Stimulated activated naive CD4-positive, alpha-beta T cell treated with Interleukin-2 at 50 U/mL for 16 hours (primary cell): ENCODE measurements around the gene CKB.
"Not testable (repeated sequence)": the region's sequence is repeated elsewhere in the genome, so short reads cannot be mapped to it uniquely, and the experiment has no call there.

Source experiments
- DNase-seq: peaks from one replicate; lab custom pipeline; 2025; lab: John Stamatoyannopoulos, UW

The CKB gene

DNA sequence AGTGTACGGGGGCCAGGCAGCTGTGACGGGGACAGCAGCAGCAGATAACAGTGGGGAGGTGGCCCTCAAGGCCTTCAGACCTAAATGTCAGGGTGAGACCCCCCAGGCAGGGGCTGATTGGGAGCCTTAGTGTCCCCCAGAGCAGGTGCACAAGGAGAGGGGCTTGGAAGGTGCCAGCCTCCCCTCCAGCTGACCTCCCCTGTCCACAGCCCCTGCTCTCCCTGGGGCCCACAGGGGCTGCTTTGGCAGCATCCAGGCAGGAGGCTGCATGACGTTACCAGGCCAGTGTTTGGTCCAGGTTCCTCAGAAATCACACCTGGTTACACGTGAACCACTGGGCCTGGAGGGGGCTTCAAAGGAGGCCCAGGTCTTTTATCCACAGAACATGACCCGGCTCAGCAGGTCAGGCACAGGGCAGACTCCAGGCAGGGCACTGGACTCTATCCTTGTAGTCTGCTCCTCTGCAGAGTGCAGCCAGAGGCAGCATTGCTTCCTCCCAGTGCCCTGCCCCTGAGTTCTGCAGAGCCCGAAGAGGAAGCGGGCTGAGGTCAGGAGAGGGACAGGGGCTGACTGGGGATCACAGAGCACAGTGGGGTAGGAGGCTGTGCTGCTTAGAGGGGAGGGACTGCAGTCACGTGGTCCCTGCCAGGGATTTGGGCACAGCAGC is 3.8 kb upstream of the CKB start:
- DNase-seq = no peak

DNA sequence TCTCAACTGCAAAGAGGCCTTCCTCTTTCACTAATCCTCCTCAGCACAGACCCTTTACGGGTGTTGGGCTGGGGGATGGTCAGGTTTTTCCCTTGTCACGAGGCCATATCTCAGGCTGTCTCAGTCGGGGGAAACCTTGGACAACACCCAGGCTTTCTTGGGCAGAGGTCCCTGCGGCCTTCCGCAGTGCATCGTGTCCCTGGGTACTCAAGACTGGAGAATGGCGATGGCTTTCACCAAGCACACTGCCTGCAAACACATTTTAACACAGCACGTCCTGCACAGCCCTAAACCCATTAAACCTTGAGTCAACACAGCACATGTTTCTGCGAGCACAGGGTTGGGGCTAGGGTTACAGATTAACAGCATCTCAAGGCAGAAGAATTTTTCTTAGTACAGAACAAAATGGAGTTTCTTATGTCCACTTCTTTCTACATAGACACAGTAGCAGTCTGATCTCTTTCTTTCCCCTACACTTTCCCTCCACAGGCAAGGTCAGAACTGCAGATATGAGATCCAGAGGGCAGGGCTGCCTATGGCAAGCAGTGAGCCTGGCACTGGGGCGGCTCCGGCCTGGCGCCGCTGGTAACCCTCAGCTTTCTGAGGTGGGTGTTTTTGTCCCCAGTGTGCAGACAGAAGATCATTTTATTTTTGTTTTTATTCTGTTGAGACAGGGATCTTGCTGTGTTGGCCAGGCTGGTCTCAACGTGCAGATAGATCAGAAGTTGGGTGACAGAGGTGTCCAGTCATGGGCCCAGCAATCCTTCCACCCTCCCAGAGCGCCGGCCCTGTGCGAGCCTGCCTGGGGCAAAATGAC is 3.0 kb upstream of the CKB start:
- not testable (repeated sequence) for DNase-seq

DNA sequence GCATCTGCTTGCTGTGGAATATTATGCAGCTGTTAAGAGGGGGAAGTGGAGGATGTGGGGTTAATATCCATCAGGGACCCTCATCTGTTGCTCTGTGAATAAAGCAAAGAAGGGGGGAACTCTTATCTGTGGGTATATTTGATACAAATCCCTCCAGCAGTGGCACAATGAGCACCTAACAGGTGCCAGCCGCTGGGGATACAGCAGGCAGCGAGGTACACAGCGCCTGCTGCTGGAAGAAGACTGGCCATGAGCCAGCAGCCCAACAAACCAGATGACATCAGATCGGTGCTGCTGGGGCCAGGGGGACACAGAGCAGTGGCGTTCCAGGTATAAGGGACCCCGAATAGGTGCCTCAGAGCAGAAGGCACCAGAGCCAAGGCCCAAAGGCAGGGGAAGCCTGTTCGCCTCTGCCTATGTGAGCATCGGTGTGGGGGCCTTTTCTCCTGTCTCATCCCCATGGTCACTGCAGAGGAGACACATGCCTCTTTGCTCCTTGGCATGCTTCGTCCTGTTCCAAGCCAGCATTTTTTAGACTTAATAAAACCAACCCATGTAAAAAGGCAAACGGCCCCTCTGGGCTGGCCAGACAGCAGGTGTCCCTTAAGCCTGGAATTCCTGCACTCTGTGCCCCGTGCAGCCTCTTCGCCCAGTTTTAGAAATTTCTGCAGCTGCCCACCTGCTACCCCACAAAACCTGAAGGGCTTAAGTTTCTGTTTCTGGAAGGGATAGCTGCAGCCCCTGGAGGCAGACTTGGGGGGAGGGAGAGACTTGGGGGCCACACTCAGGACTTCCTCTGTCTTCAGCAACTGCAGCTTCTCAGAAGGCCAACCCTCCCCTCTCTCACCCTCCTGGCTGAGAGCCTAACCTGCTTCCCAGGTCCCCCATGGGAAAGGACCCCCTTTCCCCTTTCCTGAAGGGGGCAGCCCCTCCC is 1.6 kb upstream of the CKB start:
- DNase-seq = no peak

DNA sequence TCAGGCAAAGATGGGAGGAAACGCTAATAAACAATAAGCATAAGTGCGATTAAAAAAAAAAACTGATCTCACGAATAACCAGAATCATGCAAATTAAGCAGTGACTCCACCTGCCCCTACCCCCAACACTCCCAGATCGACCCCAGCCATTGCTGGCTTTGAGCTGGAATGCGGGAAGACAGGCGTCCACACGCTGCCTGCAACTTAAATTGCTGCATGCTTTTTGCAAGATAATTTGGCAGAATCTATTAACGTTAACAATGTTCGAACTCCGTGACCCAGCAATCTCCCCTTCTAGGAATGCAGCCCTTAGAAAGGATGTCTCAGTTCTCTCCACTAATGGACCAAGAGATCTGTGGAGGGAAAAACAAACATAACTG is 935 bp upstream of the CKB start:
- no peak for DNase-seq

DNA sequence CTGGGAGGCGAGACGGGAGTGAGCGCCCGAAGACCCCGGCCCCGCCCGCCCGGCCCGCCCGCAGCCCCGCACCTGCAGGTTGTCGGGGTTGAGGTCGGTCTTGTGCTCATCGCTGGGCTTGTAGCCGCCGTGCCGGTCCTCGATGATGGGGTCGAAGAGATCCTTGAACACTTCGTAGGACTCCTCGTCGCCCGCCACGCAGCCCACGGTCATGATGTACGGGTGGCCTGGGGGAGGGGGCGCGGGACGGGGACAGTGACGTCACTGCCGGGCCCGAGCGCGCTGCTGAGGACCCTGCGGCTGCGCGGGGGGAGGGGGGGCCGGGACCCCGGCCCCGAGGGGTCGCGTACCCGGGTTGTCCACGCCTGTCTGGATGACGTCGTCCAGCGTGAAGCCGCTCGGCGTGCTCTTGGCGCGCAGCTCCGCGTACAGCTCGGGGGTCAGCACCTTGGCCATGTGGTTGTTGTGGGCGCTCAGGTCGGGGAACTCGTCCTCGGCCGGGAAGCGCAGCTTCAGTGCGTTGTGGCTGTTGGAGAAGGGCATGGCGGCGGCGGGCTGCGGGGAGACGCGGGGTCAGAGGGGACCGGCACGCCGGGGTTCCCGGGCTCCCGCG is 573 bp downstream of the CKB start:
- no peak for DNase-seq

DNA sequence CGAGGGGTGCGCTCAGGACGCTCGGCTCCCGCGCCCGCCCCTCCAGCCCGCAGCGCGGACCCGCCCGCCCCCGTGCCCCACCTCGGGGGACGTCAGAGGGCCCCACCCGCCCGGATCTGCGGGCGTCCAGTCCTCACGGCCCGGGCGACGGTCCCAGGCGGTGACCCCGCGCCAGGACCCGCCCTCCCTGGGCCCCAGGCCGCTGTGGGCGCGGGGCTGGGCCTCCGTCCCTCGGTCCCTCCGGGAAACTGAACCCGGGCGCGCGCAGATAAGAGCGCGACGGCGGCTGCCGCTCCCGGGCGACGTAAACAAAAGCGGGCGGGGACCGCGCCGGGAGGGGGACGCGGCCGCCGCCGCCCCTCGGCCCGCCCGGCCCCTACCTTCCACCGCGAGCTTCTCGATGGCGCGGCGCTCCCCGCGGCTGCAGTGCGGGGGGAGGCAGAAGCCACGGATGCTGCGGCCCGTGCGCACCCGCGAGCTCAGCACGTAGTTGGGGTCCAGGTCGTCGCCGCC is 1.1 kb downstream of the CKB start:
- DNase-seq = no peak

DNA sequence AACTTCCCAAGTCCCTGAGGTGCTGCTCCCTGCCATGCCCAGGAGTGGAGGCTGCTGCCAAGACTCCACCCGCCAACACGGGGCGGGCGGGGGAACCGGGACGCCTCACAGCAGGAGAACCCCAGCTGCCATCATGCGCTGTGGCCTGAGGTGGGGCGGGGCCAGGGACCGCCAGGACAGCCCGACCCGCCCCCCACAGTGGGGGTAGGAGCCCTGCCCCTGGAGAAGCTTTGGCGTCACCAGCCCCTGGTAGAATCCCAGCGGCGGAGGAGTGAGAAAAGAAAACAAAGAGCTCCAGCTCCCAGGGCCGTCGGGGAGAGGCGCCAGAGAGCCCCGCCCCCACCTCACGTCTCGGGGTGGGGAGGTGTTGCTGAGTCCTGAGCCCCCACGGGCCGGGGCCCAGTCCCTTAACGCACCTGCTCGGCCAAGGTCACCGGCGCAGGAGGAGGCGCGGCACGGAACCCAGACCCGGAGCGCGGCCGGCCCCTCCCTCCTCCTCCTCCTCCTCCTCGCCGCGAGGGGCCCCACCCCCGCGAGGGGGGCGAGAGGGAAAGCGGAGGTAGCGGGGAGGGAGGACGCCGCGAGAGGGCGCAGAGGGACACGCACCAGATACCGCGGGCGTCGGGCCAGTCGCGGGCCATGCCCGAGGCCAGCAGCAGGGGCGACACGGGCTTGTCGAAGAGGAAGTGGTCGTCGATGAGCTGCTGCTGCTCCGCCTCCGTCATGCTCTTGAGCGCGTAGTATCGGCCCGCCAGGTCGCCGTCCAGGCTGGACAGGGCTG is 1.8 kb downstream of the CKB start:
- peak; percentile 48 for DNase-seq

DNA sequence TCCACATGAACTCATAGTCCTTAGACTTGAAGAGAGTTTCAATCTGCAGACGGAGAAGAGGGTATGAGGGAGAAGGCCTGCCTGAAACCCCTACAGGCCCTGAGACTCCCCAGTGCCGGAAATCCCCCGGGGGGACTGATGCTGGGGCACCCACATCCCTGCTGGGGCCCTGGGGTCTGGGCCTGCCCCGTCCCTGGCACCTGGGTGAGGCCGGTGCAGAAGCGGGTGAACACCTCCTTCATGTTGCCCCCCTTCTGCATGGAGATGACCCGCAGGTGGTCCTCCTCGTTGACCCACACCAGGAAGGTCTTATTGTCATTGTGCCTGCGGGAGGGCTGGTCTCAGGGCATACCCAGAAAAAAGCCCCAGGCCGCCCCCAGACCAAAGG is 2.4 kb downstream of the CKB start:
- DNase-seq = no peak

DNA sequence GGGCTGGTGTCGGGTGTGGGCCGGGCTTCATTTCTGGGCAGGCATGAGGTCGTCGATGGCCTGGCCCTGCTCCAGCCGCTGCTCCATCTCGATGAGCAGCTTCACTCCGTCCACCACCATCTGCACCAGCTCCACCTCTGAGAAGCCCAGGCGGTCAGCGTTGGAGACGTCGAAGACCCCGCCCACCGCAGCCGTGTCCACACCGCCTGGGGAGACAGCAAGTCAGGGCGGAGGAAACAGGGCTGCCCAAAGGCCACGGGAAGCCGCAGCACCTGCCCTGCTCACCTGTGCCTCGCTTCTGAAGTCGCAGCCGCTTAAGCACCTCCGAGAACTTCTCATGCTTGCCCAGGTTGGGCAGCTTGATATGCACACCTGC is 2.8 kb downstream of the CKB start:
- DNase-seq = no peak

DNA sequence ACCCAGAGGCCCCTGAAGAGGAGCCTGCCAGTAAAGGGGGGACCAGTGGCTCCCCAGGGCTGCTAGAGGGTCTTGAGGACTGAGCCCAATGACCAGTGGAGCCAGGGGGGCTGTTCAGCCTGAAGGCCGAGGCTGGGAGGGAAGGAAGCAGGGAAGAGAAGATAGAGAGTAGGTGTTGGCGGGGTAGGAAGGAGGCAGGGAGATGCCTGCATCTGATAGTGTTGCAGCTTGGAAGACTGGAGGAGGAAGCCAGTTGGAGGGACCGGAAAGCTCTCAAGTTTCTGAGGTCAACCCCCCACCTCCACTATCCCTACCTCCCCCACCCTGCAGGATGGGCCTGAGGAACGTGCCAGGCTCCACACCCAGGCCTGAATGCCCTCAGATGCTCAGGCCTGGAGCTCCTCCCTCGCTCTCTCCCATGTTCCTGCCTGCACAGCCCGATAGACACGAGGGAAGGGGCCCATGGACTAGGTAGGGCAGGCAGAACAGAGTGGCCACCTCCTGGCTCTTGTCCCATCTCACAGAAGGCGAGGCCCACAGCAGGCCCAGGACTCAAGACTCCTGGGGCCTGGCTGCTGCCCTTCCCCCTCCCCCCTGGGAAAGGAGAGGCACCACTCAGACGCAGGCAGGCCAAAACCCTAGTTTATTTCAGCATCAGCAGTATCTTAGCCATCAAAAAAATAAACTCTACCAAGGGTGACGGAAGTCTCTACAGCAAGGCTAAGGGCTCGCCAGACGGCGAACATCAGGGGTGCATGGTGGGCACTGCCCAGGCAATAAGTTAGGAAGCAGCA is 3.4 kb downstream of the CKB start:
- DNase-seq = no peak

DNA sequence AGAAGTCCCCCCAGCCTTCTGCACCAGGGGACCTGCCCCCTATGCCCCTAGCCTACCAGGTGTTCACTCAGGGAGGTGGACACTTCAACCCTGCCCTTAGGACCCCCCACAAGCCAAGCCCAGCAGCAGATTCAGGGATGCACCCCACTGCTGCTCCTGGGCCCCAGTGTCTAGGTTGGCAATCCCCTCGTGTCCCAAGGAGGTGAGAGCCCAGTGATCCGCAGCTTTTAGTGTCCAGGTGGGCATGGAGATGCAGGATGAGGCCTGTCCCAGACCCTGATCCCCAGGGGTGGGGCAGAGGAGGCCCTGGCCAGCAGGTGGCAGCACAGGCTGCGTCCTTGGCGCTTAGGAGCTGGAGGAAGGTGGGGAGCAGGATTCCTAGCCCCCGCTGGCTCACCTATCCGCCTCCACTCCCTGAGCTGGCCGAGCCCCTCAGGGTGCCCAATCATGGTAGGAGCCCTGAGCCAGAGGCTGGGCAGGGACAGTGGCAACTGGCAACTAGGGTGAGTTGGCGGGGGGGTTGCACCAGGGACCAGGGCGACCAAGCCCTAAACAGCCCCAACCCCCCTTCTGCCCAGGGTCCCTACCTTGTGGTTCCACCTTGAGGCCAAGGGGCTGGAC is 4.1 kb downstream of the CKB start:
- DNase-seq = peak; percentile 42

DNA sequence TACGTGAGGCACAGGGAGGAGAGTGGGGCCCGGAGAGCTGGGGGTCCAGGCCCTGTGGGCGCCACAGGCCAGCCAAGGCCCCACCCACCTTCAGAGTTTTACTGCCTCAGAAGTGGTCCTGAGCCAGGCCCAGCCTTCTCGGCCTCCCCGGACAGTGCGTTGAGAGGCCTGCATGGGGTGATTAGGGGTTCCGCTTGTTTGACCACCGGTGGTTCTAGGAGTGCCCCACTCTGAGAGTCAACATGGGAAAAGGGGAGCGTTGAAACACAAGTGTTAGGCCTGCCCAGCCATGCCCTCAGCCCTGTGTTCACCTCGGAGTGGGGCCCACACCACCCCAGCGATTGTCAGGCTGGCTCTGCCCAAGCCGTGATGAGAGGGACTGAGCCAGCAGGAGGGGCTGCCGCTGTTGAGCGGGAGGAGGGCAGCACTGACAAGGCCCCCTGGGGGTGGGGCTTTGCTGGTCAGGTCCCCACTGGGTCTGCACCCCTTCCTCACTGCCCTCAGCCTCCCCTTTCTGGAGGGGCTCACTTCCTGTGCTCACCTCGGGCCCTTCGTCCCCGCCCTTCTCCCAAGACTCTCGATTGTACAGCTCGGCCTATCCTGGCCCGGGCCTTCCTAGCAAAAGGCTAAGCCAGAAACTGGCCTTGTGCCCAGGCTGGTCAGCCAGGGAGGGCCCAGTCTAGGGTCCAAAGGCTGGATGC is 4.8 kb downstream of the CKB start:
- DNase-seq = no peak

DNA sequence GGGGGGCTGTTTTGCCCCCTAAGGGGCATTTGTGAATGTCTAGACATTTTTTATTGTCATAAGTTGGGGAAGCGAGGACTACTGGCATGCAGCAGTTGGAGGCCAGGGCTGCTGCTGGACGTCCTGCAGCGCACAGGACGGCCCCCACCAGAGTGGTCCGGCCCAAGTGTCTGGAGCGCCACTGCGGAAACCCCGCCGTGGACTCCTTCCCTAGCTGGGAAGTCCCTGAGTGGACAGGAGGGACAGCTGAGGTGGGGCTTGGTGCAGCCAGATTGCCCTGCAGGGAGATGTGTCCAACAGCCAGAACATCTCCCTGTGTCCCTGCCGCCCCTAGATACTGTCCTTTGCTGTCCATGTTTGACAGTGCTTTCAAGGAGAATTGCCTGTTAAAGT is 5.5 kb downstream of the CKB start:
- DNase-seq = no peak

DNA sequence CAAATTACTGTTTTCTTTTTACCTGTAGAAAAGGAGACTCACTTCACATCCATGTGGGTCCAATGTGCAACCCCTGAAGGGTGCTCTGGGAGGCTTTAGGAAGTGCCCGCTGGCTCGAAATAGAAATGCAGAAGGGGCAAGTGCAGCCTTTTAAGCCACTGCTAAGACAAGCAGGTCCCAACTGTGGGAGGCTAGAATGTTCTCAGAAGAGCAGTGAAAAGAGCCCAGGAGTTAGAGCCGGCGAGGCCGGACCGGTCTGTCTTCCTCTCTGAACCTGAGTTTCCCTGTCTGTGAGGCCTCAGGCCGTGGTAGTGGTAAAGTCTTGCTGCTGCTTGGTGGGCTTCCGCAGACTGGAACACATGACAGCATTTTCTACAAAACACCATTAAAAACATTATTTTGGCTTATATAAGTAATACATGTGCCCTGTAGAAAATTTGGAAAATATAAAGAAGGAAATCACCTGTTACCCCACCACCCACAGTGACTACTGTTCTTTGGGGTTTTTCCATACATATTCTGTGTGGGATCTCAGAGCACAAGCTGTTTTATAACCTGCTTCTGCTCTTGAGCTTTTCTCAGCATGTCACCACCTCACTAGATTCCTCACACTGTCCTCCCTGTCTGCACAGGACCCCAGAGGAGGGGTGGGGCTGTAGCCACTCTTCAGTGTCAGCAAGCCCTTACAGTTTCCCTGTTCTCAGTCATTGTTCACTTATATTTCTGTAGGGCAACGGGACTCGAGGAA is 6.0 kb downstream of the CKB start:
- DNase-seq = no peak

DNA sequence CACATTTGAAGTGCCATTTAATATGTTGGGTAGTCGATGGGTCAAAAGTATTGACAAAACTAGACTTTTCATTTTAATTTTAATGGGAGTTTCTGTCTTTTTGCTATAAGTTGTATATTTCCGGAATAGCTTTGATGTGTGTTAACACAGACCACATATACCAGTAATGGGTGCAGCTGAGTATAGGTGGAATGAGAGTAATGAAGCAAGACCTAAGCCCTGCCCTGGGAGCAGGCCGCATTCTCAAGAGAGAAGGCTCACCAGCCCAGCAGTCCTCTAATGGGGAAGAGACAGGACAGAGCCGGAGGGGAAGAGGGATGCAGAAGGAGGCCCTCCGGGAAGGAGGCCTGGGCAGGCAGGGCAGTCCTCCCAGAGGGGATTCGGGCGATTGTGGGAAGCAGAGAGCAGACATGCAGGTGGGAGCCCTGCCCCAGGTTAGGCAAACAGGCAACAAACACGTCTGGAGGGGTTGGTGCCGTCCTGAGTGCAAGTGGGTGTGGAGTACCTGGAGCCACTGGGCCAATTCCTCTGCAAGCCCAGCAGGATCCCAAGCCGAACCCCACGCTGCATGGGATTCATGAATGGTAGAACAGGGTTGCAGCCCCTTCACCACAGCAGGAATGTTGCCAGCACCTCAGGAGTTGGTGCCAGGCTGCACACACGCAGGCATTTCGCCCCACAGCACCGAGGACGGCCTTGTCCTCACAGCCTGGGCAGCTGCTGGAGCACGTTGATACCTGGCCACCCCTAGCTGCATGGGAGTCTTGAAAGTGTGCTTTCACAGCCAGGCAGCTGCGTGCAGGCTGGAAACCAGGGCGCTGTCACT is 7.8 kb downstream of the CKB start:
- DNase-seq = no peak

DNA sequence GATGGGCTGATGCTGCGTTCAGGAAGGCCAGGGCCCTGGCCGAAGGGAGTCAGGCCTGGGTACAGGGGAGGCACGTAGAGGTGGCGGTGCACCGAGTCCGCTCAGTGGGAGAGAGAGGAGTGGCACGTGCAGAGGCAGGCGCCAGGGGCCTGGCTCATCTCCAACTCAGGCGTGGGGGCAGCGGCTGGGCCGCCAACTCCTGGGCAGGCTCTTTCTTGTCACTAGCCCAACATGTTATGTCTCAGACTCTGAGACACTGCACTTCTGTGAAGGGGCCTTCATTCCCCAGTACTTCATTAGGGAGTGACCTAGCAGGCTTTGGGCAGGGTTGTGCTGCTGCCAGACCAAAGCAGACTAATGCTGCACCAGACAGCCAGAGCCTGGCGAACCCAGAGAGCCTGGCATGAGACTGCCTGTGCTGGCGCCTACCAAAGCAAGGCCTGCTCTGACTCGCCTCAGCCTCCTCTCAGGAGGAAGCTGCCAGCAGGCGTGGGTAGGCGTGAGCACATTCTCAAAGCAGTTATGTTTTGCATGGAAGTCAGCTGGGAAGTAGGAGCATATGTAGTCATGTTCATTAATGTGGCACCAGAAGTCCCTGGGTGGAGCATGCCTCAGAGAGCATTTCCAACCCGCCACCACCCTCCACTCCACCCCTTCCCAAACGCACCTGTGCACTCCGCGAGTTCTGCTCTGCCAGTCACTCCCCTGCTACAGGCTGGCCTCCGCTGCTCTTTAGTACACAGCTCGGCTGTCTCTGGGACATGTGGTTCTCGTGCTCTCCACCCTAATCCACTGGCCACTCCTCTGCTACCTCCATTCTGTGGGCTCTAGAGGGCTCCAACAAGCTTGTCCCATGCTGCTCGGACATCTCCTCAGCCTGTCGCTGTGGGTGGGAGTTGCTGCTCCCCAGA is 9.7 kb downstream of the CKB start:
- DNase-seq = no peak

DNA sequence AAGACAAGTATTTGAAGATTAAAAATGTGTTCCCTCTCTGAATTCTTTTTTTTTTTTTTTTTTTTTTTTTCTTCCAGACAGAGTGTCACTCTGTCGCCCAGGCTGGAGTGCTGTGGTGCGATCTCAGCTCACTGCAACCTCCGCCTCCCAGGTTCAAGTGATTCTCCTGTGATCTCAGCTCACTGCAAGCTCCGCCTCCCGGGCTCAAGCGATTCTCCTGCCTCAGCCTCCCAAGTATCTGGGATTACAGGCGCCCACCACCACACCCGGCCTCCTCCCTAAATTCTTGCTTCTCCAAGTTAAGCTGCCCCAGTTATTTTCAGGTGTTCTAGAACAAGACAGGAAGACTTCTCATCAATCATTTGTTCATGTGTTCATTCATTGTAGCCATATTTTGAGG is 10.4 kb downstream of the CKB start:
- not testable (repeated sequence) for DNase-seq
